Mucosa of descending colon (tissue), 3 donors: Measurements from ENCODE around the gene GJA9. TPM values are rescaled to one million over a fixed set of nuclear protein-coding genes. Genes with fewer than 3 reads are reported as not detected.

Experiments
- ATAC-seq: fragments of 200-7000 bp; cut with Tn5 transposase; one replicate; pipeline ENCODE4 v1.9.1; 2020; ENCODE audit warnings: mild to moderate bottlenecking, moderate library complexity
- DNase-seq, 3 donors: peaks; one replicate each; pipeline ENCODE4 v3.0.0-alpha.2; 2020
- H3K36me3 ChIP-seq: fragments of 200-600 bp; one replicate; pipeline ENCODE4 v1.8.0; 2021; ENCODE audit warnings: low read depth, mild to moderate bottlenecking
- H3K4me1 ChIP-seq: fragments of 200-600 bp; one replicate; pipeline ENCODE4 v1.8.0; 2021; ENCODE audit warnings: low read depth, mild to moderate bottlenecking
- H3K4me3 ChIP-seq: fragments of 200-600 bp; one replicate; pipeline ENCODE4 v1.8.0; 2021; ENCODE audit warnings: mild to moderate bottlenecking
- H3K9me3 ChIP-seq: fragments of 200-600 bp; one replicate; pipeline ENCODE4 v1.8.0; 2021; ENCODE audit warnings: mild to moderate bottlenecking
- CTCF ChIP-seq: fragments of 200-600 bp; IDR thresholded peaks from one replicate; pipeline ENCODE4 v1.8.0; 2022; ENCODE audit warnings: antibody characterized with exemption, mild to moderate bottlenecking
- intact Hi-C, 2 donors: fragments of 100-400 bp; cut with DNase I in 1 of 2; cut with micrococcal nuclease in 1 of 2; formaldehyde crosslinking; loops; one replicate each; pipeline versions ENCODE4 v1.11.0 to v1.11.1; 2022; cut with DNase I, micrococcal nuclease
- total RNA-seq, 3 donors: library from RNA; stranded (reverse); fragmentation: NEBNext Ultra II Directional in 2 of 3; extraction: Animal tissue kit (Norgen Biotek cat#: 25700) in 2 of 3; gene quantifications; one replicate each; pipeline versions ENCODE4 v1.2.1 to v1.2.4, GENCODE V29; 2021 to 2023
- donor health status: DM: no; HTN: no; CAD: no; lungs with moderate emphysema.
- donor health status: DM: no; HTN: no; CAD: no.
- donor health status: DM: no; HTN: yes; CAD: no.

The GJA9 gene
- total RNA-seq, 3 donors from 2014 or later: 0.65 to 2.7 (median 1.2) TPM

- H3K9me3 ChIP-seq: peaks cover 6% of the 10 kb centered on the region
- no peak for TF ChIP-seq CTCF
- ATAC-seq (no peak), DNase-seq (no peak)
- no peaks in the 10 kb centered on the region for H3K36me3 ChIP-seq
- no peak overlapping the region for H3K4me3 ChIP-seq
- no peaks in the 10 kb centered on the region for H3K4me1 ChIP-seq
- intact Hi-C loops: no loop called here
These were observed 27.4 kb upstream of the GJA9 start for GRCh38 chr1:38908821-38909220.

DNA sequence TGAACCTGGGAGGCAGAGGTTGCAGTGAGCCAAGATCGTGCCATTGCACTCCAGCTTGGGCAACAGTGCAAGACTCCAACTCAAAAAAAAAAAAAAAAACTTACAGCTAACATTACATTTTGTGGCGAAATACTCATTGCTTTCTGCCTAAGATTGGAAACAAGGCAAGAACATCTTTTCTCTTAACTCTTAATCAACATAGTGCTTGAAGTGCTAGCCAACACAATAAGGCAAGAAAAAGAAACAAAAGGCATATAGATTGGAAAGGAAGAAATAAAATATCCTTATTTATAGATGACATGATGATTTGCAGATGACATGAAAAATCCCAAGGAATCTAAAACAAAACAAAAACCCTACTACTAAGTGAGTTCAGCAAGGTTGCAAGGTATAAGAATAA lies 24.6 kb upstream of the GJA9 start:
- Histone ChIP-seq H3K36me3 (no peaks in the 10 kb centered on the region), H3K4me1 (no peaks in the 10 kb centered on the region), H3K9me3 (peaks cover 6% of the 10 kb centered on the region), H3K4me3 (no peak overlapping the region)
- intact Hi-C loops: no loop called here
- DNase-seq (no peak), ATAC-seq (no peak)
- no peak for TF ChIP-seq CTCF

DNA sequence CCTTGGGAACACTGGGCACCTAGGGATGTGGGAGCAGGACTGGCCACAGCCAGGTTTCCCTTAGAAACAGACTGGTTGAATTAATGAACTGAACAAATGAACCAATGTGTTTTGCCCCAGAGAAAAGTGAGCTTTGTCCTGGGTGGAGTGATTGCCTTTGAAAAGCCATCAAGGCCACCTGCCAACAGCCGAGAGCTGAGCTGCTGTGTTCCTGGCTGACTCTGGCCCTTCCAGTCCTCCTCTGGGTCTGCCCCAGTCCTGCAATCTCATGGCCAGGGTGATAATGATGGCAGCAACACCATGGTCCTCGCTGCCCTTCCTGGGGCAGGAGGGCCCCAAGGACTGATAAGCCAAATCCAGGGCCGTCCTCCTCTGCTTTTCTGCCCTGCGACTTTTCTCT lies 18.2 kb upstream of the GJA9 start:
- DNase-seq (peak in 1 of 3 donors; percentile 19), ATAC-seq (peak; percentile 67)
- no peak for TF ChIP-seq CTCF
- Histone ChIP-seq H3K9me3 (no peaks in the 10 kb centered on the region), H3K36me3 (no peaks in the 10 kb centered on the region), H3K4me1 (no peaks in the 10 kb centered on the region), H3K4me3 (no peak overlapping the region)
- intact Hi-C loops: no loop called here

DNA sequence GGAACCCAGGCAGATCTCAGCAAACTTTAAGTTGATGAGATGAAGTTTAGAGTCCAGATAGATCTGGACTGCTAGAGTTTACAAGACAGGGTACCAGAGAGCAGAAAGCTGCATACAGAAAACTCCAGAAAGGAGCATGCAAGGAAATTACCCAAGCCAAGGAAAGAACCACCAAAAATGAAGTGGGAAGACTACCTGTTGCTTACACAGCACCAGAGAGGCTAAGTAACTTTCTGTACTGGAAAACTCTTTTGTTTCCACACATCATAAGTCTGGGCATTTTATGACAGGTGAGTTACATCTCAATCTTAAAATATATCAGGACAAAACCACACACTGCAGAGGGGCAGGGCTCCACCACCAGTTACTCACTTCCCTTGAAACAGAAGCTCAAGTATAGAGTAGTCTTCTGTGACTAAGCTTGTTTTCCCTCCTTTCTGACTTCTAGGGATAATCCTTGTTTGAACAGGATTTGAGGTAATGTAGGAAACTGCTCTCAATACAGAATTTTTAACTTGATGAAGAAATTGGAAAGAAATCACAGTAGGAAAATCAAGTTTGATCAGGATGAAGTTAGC lies 17.4 kb upstream of the GJA9 start:
- DNase-seq (no peak), ATAC-seq (no peak)
- Histone ChIP-seq H3K4me3 (no peak overlapping the region), H3K36me3 (no peaks in the 10 kb centered on the region), H3K9me3 (no peaks in the 10 kb centered on the region), H3K4me1 (no peaks in the 10 kb centered on the region)
- no peak for TF ChIP-seq CTCF
- intact Hi-C loops: no loop called here

- ATAC-seq (no peak), DNase-seq (no peak)
- intact Hi-C loops: no loop called here
- Histone ChIP-seq H3K4me3 (no peak overlapping the region), H3K36me3 (no peaks in the 10 kb centered on the region), H3K9me3 (no peaks in the 10 kb centered on the region), H3K4me1 (no peaks in the 10 kb centered on the region)
- TF ChIP-seq CTCF: no peak
These were observed 14.8 kb upstream of the GJA9 start for GRCh38 chr1:38896169-38896568.

- ATAC-seq (no peak), DNase-seq (no peak)
- Histone ChIP-seq H3K9me3 (no peaks in the 10 kb centered on the region), H3K4me1 (no peaks in the 10 kb centered on the region), H3K4me3 (no peak overlapping the region), H3K36me3 (no peaks in the 10 kb centered on the region)
- intact Hi-C loops: no loop called here
- TF ChIP-seq CTCF: no peak
These were observed 11.6 kb upstream of the GJA9 start for GRCh38 chr1:38892976-38893375.
